Thyroid gland (tissue), 4 donors: ENCODE data around the gene CR1.

Experiments
- POLR2A ChIP-seq, 2 donors: fragments of 450-650 bp; IDR thresholded peaks; one replicate each; pipeline ENCODE4 v1.6.1; 2017; ENCODE audit warnings: antibody characterized with exemption in 2 of 2, mild to moderate bottlenecking in 2 of 2, moderate library complexity in 1 of 2
- TF ChIP-seq, protein P1 (sequence below), 6 experiments: fragments of 200-600 bp in 3 of 6; fragments of 450-650 bp in 3 of 6; sonication (generic) in 3 of 6; IDR thresholded peaks; one replicate each; pipeline ENCODE4 v1.5.1; 2016 to 2019; ENCODE audit warnings: antibody characterized with exemption in 6 of 6, mild to moderate bottlenecking in 2 of 6, inconsistent platforms in 1 of 6, moderate library complexity in 1 of 6

DNA sequence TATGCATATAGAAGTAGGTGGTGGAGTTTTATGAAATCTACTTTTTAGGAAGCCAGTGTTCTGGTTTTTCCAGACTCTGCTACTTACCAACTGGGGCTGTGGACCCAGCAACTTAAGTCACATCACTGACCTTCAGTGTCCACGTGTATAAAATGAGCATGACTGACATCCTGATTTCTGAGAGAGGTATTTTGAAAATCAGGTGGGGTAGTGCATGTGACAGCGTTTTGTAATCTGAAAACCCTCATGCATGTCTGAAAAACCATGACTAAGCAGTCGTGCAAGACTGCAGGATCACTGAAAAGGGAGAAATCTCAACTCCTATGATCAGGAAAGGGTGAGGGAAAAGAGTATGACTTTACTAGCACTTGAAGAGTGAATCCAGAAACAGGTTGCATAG lies 175.0 kb downstream of the CR1 start:
- no peak for TF ChIP-seq POLR2A (IDR thresholded peaks at IDR 0.05)
- TF ChIP-seq, protein P1, sequence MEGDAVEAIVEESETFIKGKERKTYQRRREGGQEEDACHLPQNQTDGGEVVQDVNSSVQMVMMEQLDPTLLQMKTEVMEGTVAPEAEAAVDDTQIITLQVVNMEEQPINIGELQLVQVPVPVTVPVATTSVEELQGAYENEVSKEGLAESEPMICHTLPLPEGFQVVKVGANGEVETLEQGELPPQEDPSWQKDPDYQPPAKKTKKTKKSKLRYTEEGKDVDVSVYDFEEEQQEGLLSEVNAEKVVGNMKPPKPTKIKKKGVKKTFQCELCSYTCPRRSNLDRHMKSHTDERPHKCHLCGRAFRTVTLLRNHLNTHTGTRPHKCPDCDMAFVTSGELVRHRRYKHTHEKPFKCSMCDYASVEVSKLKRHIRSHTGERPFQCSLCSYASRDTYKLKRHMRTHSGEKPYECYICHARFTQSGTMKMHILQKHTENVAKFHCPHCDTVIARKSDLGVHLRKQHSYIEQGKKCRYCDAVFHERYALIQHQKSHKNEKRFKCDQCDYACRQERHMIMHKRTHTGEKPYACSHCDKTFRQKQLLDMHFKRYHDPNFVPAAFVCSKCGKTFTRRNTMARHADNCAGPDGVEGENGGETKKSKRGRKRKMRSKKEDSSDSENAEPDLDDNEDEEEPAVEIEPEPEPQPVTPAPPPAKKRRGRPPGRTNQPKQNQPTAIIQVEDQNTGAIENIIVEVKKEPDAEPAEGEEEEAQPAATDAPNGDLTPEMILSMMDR (IDR thresholded peaks at IDR 0.05), result no peak
